Karpas-422 (cell line): ENCODE data around the gene PLCH2. TPM values are rescaled to one million over a fixed set of nuclear protein-coding genes. Genes with fewer than 3 reads are reported as not detected.
A peak's percentile ranks its signal among the peaks of the same experiment; 100 is the strongest.

Source experiments
- DNase-seq: peaks from one replicate; pipeline ENCODE4 v3.0.0-alpha.2; 2015
- H2AFZ ChIP-seq: fragments of 200-600 bp; sonication (generic); 2 replicates; pipeline ENCODE4 v1.6.1; 2014; ENCODE audit warnings: antibody characterized with exemption, low read length, mixed read lengths
- H3K27ac ChIP-seq: fragments of 200-600 bp; sonication (generic); 2 replicates; pipeline ENCODE4 v1.5.1; 2014; ENCODE audit warnings: mild to moderate bottlenecking, low read length, moderate library complexity
- H3K27me3 ChIP-seq: fragments of 200-600 bp; sonication (generic); 2 replicates; pipeline ENCODE4 v1.6.1; 2014; ENCODE audit warnings: low read length, mixed read lengths
- H3K36me3 ChIP-seq: fragments of 200-600 bp; sonication (generic); 2 replicates; pipeline ENCODE4 v1.6.1; 2014; ENCODE audit warnings: low read length, mixed read lengths; ENCODE audit not compliant: insufficient read depth
- H3K4me1 ChIP-seq: fragments of 200-600 bp; sonication (generic); 2 replicates; pipeline ENCODE4 v1.6.1; 2014; ENCODE audit warnings: mild to moderate bottlenecking, low read length, mixed read lengths
- H3K4me2 ChIP-seq: fragments of 200-600 bp; sonication (generic); 2 replicates; pipeline ENCODE4 v1.6.1; 2014; ENCODE audit warnings: low read length, low read depth, mild to moderate bottlenecking; ENCODE audit not compliant: poor library complexity, severe bottlenecking
- H3K4me3 ChIP-seq: fragments of 200-600 bp; sonication (generic); 2 replicates; pipeline ENCODE4 v1.5.1; 2014; ENCODE audit warnings: mild to moderate bottlenecking, antibody characterized with exemption, low read length, mixed read lengths
- H3K79me2 ChIP-seq: fragments of 200-600 bp; sonication (generic); 2 replicates; pipeline ENCODE4 v1.6.1; 2014; ENCODE audit warnings: mild to moderate bottlenecking, low read length, mixed read lengths
- H3K9ac ChIP-seq: fragments of 200-600 bp; sonication (generic); 2 replicates; pipeline ENCODE4 v1.6.0; 2014; ENCODE audit warnings: low read length
- H3K9me2 ChIP-seq: fragments of 200-600 bp; sonication (generic), shearing (Covaris generic); replicated peaks from 2 replicates; pipeline ENCODE4 v1.6.0; 2014; ENCODE audit warnings: mild to moderate bottlenecking, low read length, moderate library complexity; ENCODE audit not compliant: insufficient read depth
- H3K9me3 ChIP-seq: fragments of 300-700, 200-600 bp; sonication (generic); 2 replicates; pipeline ENCODE4 v1.6.1; 2014; ENCODE audit warnings: low read length, mixed read lengths
- H4K20me1 ChIP-seq: fragments of 200-600 bp; sonication (generic); 2 replicates; pipeline ENCODE4 v1.6.1; 2014; ENCODE audit warnings: mild to moderate bottlenecking, antibody characterized with exemption, low read length, low read depth; ENCODE audit not compliant: insufficient read depth
- total RNA-seq: library from RNA; depleted of rRNA; stranded (reverse); fragments of >200 nt; shearing (Covaris generic); gene quantifications from 2 replicates; pipeline ENCODE4 v1.2.3, GENCODE V29; 2014; ENCODE audit warnings: low replicate concordance

Gene PLCH2
- total RNA-seq, 1 experiment from 2014 or later = 0.19 TPM

GRCh38 chr1:2459757-2460156 lies 16.3 kb upstream of the PLCH2 start:
- Histone ChIP-seq H3K79me2 (no peaks in the 10 kb centered on the region), H3K4me2 (no peak overlapping the region), H4K20me1 (peaks cover 15% of the 10 kb centered on the region; the same call in 1 of the 2 replicates), H3K4me3 (no peak overlapping the region), H3K27ac (no peak overlapping the region), H3K9me3 (no peaks in the 10 kb centered on the region), H3K4me1 (0 out of 2 replicates have a peak, but pooled peaks cover 2% of the 10 kb centered on the region), H3K27me3 (no peaks in the 10 kb centered on the region), H3K9ac (no peak overlapping the region), H2AFZ (no peak overlapping the region), H3K9me2 (no peaks in the 10 kb centered on the region), H3K36me3 (no peaks in the 10 kb centered on the region)
- no peak for DNase-seq

- H3K9me3 ChIP-seq = no peaks in the 10 kb centered on the region
- H3K79me2 ChIP-seq = no peaks in the 10 kb centered on the region
- no peak for DNase-seq
These were observed 15.9 kb upstream of the PLCH2 start for GRCh38 chr1:2460203-2460602.

GRCh38 chr1:2460996-2461751 lies 14.9 kb upstream of the PLCH2 start:
- Histone ChIP-seq H3K36me3 (no peaks in the 10 kb centered on the region), H3K4me2 (no peak overlapping the region), H4K20me1 (peaks cover 15% of the 10 kb centered on the region; the same call in 1 of the 2 replicates), H3K9me2 (no peaks in the 10 kb centered on the region), H3K4me3 (no peak overlapping the region), H2AFZ (no peak overlapping the region), H3K9me3 (no peaks in the 10 kb centered on the region), H3K79me2 (no peaks in the 10 kb centered on the region), H3K27me3 (no peaks in the 10 kb centered on the region), H3K4me1 (no peaks in the 10 kb centered on the region), H3K9ac (no peak overlapping the region), H3K27ac (no peak overlapping the region)
- no peak for DNase-seq

More at GRCh38 chr1:2460203-2460602, 15.9 kb upstream of the PLCH2 start:
- H3K4me2 ChIP-seq = no peak overlapping the region
- H3K4me1 ChIP-seq = 0 out of 2 replicates have a peak, but pooled peaks cover 2% of the 10 kb centered on the region
- H3K4me3 ChIP-seq = no peak overlapping the region
- no peaks in the 10 kb centered on the region for H3K9me2 ChIP-seq
- no peak overlapping the region for H3K9ac ChIP-seq
- peaks cover 15% of the 10 kb centered on the region; the same call in 1 of the 2 replicates for H4K20me1 ChIP-seq
- H3K27me3 ChIP-seq = no peaks in the 10 kb centered on the region
- H2AFZ ChIP-seq = no peak overlapping the region
- H3K27ac ChIP-seq = no peak overlapping the region
- no peaks in the 10 kb centered on the region for H3K36me3 ChIP-seq

- Histone ChIP-seq H4K20me1 (peaks cover 12% of the 10 kb centered on the region; the same call in 1 of the 2 replicates), H3K9me3 (no peaks in the 10 kb centered on the region), H3K79me2 (no peaks in the 10 kb centered on the region), H3K4me1 (no peaks in the 10 kb centered on the region), H3K4me3 (no peak overlapping the region), H3K36me3 (no peaks in the 10 kb centered on the region), H3K27ac (no peak overlapping the region), H2AFZ (no peak overlapping the region), H3K9me2 (no peaks in the 10 kb centered on the region), H3K27me3 (no peaks in the 10 kb centered on the region), H3K9ac (no peak overlapping the region), H3K4me2 (no peak overlapping the region)
- DNase-seq = no peak
These were observed 13.3 kb upstream of the PLCH2 start for GRCh38 chr1:2462819-2463218.

- Histone ChIP-seq H4K20me1 (peaks cover 11% of the 10 kb centered on the region; the same call in 1 of the 2 replicates), H3K4me1 (no peaks in the 10 kb centered on the region), H3K9me2 (no peaks in the 10 kb centered on the region), H3K4me2 (no peak overlapping the region), H3K36me3 (no peaks in the 10 kb centered on the region), H3K9ac (no peak overlapping the region), H3K9me3 (no peaks in the 10 kb centered on the region), H3K4me3 (no peak overlapping the region), H3K27me3 (no peaks in the 10 kb centered on the region), H3K27ac (no peak overlapping the region), H2AFZ (no peak overlapping the region), H3K79me2 (no peaks in the 10 kb centered on the region)
- DNase-seq = no peak
These were observed 12.7 kb upstream of the PLCH2 start for GRCh38 chr1:2463396-2463795.

GRCh38 chr1:2465371-2466269 lies 10.5 kb upstream of the PLCH2 start:
- H4K20me1 ChIP-seq = peaks cover 14% of the 10 kb centered on the region; the same call in 1 of the 2 replicates
- H3K4me1 ChIP-seq = peaks cover 1% of the 10 kb centered on the region; the same call in 1 of the 2 replicates
- H2AFZ ChIP-seq = no peak overlapping the region
- H3K4me2 ChIP-seq = no peak overlapping the region
- no peak overlapping the region for H3K9ac ChIP-seq
- DNase-seq = no peak
- no peaks in the 10 kb centered on the region for H3K79me2 ChIP-seq
- no peaks in the 10 kb centered on the region for H3K9me2 ChIP-seq
- no peaks in the 10 kb centered on the region for H3K36me3 ChIP-seq
- no peak overlapping the region for H3K27ac ChIP-seq
- no peaks in the 10 kb centered on the region for H3K27me3 ChIP-seq
- no peaks in the 10 kb centered on the region for H3K9me3 ChIP-seq
- no peak overlapping the region for H3K4me3 ChIP-seq

- Histone ChIP-seq H3K9me2 (no peaks in the 10 kb centered on the region), H3K9me3 (no peaks in the 10 kb centered on the region), H3K27me3 (no peaks in the 10 kb centered on the region), H2AFZ (no peak overlapping the region), H3K4me3 (no peak overlapping the region), H3K79me2 (no peaks in the 10 kb centered on the region), H3K4me1 (peaks cover 8% of the 10 kb centered on the region), H3K4me2 (no peak overlapping the region), H3K9ac (no peak overlapping the region), H4K20me1 (peaks cover 14% of the 10 kb centered on the region; the same call in 1 of the 2 replicates), H3K27ac (no peak overlapping the region), H3K36me3 (no peaks in the 10 kb centered on the region)
- DNase-seq = no peak
These were observed 9.8 kb upstream of the PLCH2 start for GRCh38 chr1:2466270-2466665.

GRCh38 chr1:2466958-2467554 lies 9.0 kb upstream of the PLCH2 start:
- peak; percentile 72 for DNase-seq

More at GRCh38 chr1:2466958-2467554, 9.0 kb upstream of the PLCH2 start:
- Histone ChIP-seq H3K9me2 (no peaks in the 10 kb centered on the region), H2AFZ (no peak overlapping the region), H3K4me3 (no peak overlapping the region), H4K20me1 (peaks cover 14% of the 10 kb centered on the region; the same call in 1 of the 2 replicates), H3K79me2 (no peaks in the 10 kb centered on the region), H3K27ac (no peak overlapping the region), H3K27me3 (no peaks in the 10 kb centered on the region), H3K9ac (no peak overlapping the region), H3K4me2 (no peak overlapping the region), H3K4me1 (peaks cover 8% of the 10 kb centered on the region), H3K36me3 (no peaks in the 10 kb centered on the region), H3K9me3 (no peaks in the 10 kb centered on the region)
